ENCODE results near the gene PLA2G4E.

The PLA2G4E gene

GRCh38 chr15:42065468-42065867 lies 44.6 kb upstream of the PLA2G4E start:
- DNase-seq (ENCODE audit: extremely low read depth, low read depth), result no peak
- TF ChIP-seq, protein P1, sequence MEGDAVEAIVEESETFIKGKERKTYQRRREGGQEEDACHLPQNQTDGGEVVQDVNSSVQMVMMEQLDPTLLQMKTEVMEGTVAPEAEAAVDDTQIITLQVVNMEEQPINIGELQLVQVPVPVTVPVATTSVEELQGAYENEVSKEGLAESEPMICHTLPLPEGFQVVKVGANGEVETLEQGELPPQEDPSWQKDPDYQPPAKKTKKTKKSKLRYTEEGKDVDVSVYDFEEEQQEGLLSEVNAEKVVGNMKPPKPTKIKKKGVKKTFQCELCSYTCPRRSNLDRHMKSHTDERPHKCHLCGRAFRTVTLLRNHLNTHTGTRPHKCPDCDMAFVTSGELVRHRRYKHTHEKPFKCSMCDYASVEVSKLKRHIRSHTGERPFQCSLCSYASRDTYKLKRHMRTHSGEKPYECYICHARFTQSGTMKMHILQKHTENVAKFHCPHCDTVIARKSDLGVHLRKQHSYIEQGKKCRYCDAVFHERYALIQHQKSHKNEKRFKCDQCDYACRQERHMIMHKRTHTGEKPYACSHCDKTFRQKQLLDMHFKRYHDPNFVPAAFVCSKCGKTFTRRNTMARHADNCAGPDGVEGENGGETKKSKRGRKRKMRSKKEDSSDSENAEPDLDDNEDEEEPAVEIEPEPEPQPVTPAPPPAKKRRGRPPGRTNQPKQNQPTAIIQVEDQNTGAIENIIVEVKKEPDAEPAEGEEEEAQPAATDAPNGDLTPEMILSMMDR (IDR thresholded peaks at IDR 0.05; ENCODE audit: low read depth, low read length), result no peak

GRCh38 chr15:42065033-42065432 lies 44.2 kb upstream of the PLA2G4E start:
- no peak for DNase-seq (ENCODE audit: extremely low read depth, low read depth)

GRCh38 chr15:42064271-42064670 lies 43.4 kb upstream of the PLA2G4E start:
- no peak for DNase-seq (ENCODE audit: extremely low read depth, low read depth)

More at GRCh38 chr15:42065033-42065432, 44.2 kb upstream of the PLA2G4E start:
- TF ChIP-seq, protein P1 (IDR thresholded peaks at IDR 0.05; ENCODE audit: low read depth, low read length), result no peak

DNA sequence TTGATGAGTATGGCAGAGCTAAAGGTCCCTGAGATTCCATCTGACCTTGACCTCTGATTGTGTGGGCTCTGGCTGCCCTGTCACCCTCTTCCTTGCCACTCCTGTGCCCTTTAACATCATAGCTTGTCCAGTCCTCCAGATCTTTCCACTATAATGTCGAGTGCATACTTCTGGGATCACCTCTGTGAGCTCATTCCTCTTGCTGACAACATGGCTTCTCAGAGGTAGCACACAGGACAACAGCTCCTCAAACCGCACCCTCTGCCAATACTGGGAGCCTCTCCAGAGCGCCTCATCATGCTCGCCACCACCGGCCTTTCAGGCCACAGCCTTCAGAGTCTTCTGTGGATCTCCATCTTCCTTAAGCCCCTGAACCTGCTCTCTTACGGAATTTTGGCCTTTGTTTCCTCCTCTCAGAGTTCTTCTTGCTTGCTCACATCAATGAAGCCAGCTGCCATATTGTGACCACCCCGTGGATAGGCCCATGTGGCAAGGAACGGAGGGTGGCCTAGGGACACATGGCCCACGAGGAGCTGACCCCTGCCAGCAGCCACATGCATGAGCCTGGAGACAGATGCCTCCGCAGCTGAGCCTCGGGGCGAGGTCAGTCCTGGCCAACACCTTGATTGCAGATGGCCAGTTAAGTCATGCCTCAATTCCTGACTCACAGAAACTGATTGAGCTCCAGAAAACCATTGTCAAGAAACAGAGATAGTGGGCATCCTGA lies 42.4 kb upstream of the PLA2G4E start:
- no peak for DNase-seq (ENCODE audit: extremely low read depth, low read depth)
- TF ChIP-seq, protein P1 (IDR thresholded peaks at IDR 0.05; ENCODE audit: low read depth, low read length), result no peak

More at GRCh38 chr15:42064271-42064670, 43.4 kb upstream of the PLA2G4E start:
- TF ChIP-seq, protein P1 (IDR thresholded peaks at IDR 0.05; ENCODE audit: low read depth, low read length), result no peak

- no peak for DNase-seq (ENCODE audit: extremely low read depth, low read depth)
- TF ChIP-seq, protein P1 (IDR thresholded peaks at IDR 0.05; ENCODE audit: low read depth, low read length), result no peak
These were observed 41.5 kb upstream of the PLA2G4E start for GRCh38 chr15:42062284-42062806.

- TF ChIP-seq, protein P1 (IDR thresholded peaks at IDR 0.05; ENCODE audit: low read depth, low read length), result no peak
- DNase-seq (ENCODE audit: extremely low read depth, low read depth), result no peak
These were observed 40.0 kb upstream of the PLA2G4E start for GRCh38 chr15:42060797-42061196.

DNA sequence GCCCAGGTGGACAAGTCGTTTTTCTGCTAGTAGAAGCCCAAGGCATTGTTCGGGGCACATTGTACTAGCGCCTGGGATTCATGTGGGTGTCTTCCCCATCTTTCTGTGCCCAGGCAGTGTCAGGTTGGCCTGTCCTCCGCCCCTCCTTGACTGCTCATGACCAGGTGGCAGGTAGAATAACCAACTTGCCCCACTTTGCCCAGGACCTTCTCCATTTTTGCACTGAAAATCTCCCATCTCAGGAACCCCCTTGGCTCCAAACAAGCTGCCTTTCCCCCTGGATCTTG lies 39.6 kb upstream of the PLA2G4E start:
- no peak for DNase-seq (ENCODE audit: extremely low read depth, low read depth)
- TF ChIP-seq, protein P1 (IDR thresholded peaks at IDR 0.05; ENCODE audit: low read depth, low read length), result no peak
